Daoy (cell line): ENCODE data around the gene POSTN. TPM values are rescaled to one million over a fixed set of nuclear protein-coding genes. Genes with fewer than 3 reads are reported as not detected.

ENCODE experiments used
- DNase-seq: peaks from one replicate; pipeline ENCODE4 v3.0.0-alpha.2; 2015; ENCODE audit warnings: low read depth
- total RNA-seq: library from RNA; depleted of rRNA; stranded (reverse); fragments of >200 nt; shearing (Covaris generic); gene quantifications from 2 replicates; pipeline ENCODE4 v1.2.3, GENCODE V29; 2014

Gene POSTN
- total RNA-seq, 1 experiment from 2014 or later: 2.0 TPM

GRCh38 chr13:37515226-37515625 lies 83.3 kb downstream of the POSTN start:
- no peak for DNase-seq
